Measurements from ENCODE around the gene NFKB1.

Gene NFKB1

DNA sequence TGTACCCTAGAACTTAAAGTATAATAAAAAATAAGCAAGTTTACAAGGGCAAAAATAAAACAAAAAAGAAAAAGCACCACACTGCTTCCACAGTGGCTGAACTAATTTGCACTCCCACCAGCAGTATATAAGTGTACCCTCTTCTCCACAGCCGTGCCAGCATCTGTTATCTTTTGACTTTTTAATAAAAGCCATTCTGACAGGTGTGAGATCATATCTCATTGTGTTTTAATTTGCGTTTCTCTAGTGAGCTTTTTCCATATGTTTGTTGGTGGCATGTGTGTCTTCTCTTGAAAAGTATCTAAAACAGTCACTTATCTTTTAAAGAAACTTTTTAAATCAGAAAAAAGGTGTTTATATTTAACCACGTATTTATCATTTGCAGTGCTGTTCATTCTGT is 71.3 kb downstream of the NFKB1 start:
- H3K9me3 ChIP-seq (ENCODE audit: control insufficient read depth, low read depth, low read length), result no peaks in the 10 kb centered on the region
- H3K4me3 ChIP-seq (ENCODE audit: low read length), result no peak overlapping the region
- H3K9ac ChIP-seq (ENCODE audit: low read length), result no peak overlapping the region
- no peaks in the 10 kb centered on the region for H3K36me3 ChIP-seq (ENCODE audit: control insufficient read depth, low read depth, low read length)
- H3K4me1 ChIP-seq (ENCODE audit: control insufficient read depth, low read depth, low read length), result peaks cover 5% of the 10 kb centered on the region
- no peak overlapping the region for H3K27ac ChIP-seq (ENCODE audit: low read length)
- H3K27me3 ChIP-seq (ENCODE audit: control insufficient read depth, insufficient read depth, low read length), result no peaks in the 10 kb centered on the region

DNA sequence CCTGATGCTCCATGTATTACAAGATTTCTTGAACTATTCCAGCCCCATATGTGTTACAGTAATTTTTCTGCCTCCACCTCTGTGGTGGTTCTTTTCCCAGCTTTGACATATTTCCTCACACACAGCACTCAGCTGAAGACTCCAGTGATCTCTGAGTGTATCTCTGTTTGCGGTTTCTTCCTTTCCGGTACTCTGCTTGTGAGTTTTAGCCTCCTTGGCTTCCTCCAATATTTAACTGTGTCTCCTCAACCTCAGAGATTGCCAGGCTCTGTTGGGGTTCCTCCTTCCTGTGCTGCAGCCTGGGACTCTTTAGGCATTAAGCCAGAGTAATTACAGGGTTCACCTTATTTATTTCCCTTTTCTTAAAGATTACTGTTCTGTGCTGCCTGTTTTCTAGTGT is 73.2 kb downstream of the NFKB1 start:
- Histone ChIP-seq H3K9me3 (ENCODE audit: control insufficient read depth, low read depth, low read length) (no peaks in the 10 kb centered on the region), H3K9ac (ENCODE audit: low read length) (no peak overlapping the region), H3K4me1 (ENCODE audit: control insufficient read depth, low read depth, low read length) (peaks cover 11% of the 10 kb centered on the region), H3K27me3 (ENCODE audit: control insufficient read depth, insufficient read depth, low read length) (no peaks in the 10 kb centered on the region), H3K4me3 (ENCODE audit: low read length) (no peak overlapping the region), H3K27ac (ENCODE audit: low read length) (no peak overlapping the region), H3K36me3 (ENCODE audit: control insufficient read depth, low read depth, low read length) (no peaks in the 10 kb centered on the region)

DNA sequence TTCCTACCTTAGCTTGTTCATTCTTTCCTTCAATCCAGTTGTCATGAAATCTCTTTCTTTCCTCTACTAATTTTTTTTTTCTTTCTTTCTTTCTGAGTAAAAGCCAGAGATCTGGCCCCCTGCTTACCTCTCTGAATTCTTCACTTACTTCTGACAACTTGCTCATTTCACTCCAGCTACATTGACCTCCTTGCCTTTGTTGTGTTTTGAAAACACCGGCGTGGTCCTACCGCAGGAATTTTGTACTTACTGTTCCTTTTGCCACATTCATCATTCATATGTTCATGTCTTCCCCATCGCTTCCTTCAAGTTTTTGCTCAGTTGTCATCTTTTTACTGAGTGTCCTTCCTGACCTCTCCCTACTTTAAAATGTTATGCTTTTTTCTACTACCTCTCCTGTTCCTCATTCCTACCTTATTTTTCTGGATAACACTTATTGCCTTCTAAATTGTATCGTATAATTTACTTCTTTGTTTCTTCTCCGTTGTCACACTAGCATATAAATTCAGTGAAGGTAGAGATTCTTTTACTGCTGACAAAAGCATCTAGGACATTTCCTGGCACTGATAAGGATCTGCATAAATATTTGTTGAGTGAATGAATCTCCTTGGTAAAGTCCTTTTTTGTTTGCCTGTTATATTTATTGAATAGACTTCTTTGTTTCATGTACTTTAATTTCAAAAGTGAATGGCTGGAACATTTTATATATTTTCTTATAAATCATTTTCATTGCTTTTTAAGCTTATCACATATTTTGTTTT is 74.4 kb downstream of the NFKB1 start:
- Histone ChIP-seq H3K27me3 (ENCODE audit: control insufficient read depth, insufficient read depth, low read length) (no peaks in the 10 kb centered on the region), H3K27ac (ENCODE audit: low read length) (no peak overlapping the region), H3K9me3 (ENCODE audit: control insufficient read depth, low read depth, low read length) (no peaks in the 10 kb centered on the region), H3K4me1 (ENCODE audit: control insufficient read depth, low read depth, low read length) (peaks cover 11% of the 10 kb centered on the region), H3K36me3 (ENCODE audit: control insufficient read depth, low read depth, low read length) (no peaks in the 10 kb centered on the region), H3K4me3 (ENCODE audit: low read length) (no peak overlapping the region), H3K9ac (ENCODE audit: low read length) (no peak overlapping the region)

- no peaks in the 10 kb centered on the region for H3K27me3 ChIP-seq (ENCODE audit: control insufficient read depth, insufficient read depth, low read length)
- no peaks in the 10 kb centered on the region for H3K36me3 ChIP-seq (ENCODE audit: control insufficient read depth, low read depth, low read length)
- no peak overlapping the region for H3K4me3 ChIP-seq (ENCODE audit: low read length)
- H3K9ac ChIP-seq (ENCODE audit: low read length), result no peak overlapping the region
- no peaks in the 10 kb centered on the region for H3K9me3 ChIP-seq (ENCODE audit: control insufficient read depth, low read depth, low read length)
- no peak overlapping the region for H3K27ac ChIP-seq (ENCODE audit: low read length)
- H3K4me1 ChIP-seq (ENCODE audit: control insufficient read depth, low read depth, low read length), result peaks cover 11% of the 10 kb centered on the region
Measured at GRCh38 chr4:102578270-102578669, 77.1 kb downstream of the NFKB1 start.

DNA sequence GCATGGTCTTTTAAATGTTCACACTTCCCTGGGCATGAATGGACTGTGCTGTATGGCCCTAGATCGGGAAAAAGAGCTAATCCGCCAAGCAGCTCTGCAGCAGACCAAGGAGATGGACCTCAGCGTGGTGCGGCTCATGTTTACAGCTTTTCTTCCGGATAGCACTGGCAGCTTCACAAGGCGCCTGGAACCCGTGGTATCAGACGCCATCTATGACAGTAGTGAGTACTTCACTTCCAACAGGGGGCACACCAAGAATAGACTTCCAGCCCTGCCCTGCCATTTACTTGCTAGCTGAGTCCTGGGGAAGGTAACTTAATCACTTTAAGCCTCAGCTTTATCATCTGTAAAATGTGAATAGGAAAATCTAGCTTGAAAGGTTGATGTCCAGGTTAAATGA is 77.7 kb downstream of the NFKB1 start:
- H3K36me3 ChIP-seq (ENCODE audit: control insufficient read depth, low read depth, low read length), result no peaks in the 10 kb centered on the region

DNA sequence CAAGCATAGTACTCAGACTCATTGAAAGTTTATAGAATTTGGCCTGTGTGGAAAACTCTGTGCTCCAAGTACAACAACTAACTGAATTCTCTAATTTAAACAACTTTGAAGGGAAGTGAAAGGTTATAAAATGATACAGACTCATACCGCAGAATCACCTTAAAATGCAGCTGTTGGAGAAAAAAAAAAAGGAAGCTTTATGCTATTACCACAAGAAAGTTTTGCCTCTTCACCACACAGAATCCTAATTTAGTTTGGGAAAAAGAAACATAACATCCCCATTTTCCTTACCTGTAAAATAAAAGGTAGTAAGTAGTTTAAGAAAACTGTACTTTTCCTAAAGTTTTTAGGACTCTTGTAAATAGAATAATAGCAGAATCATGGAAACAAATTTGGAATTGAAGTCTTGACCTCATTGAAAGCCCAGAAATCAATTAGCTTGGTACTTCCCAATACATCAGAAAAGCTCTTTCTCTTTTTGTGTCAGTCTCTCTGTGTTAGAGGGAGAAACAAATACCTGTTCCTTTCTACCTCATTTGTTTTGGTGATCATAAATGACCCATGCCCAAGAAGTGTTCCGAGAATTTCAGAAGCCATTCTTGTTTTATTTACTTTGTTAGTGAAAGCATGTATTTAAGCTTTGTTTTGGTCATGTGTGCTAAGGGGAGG is 78.8 kb downstream of the NFKB1 start:
- H3K27me3 ChIP-seq (ENCODE audit: control insufficient read depth, insufficient read depth, low read length), result no peaks in the 10 kb centered on the region
- no peak overlapping the region for H3K4me3 ChIP-seq (ENCODE audit: low read length)
- no peak overlapping the region for H3K9ac ChIP-seq (ENCODE audit: low read length)
- no peaks in the 10 kb centered on the region for H3K36me3 ChIP-seq (ENCODE audit: control insufficient read depth, low read depth, low read length)
- peaks cover 11% of the 10 kb centered on the region for H3K4me1 ChIP-seq (ENCODE audit: control insufficient read depth, low read depth, low read length)
- H3K27ac ChIP-seq (ENCODE audit: low read length), result no peak overlapping the region
- no peaks in the 10 kb centered on the region for H3K9me3 ChIP-seq (ENCODE audit: control insufficient read depth, low read depth, low read length)

More for the DNA sequence above, 77.7 kb downstream of the NFKB1 start:
- no peaks in the 10 kb centered on the region for H3K27me3 ChIP-seq (ENCODE audit: control insufficient read depth, insufficient read depth, low read length)
- no peak overlapping the region for H3K4me3 ChIP-seq (ENCODE audit: low read length)
- no peak overlapping the region for H3K9ac ChIP-seq (ENCODE audit: low read length)
- no peaks in the 10 kb centered on the region for H3K9me3 ChIP-seq (ENCODE audit: control insufficient read depth, low read depth, low read length)
- peaks cover 11% of the 10 kb centered on the region for H3K4me1 ChIP-seq (ENCODE audit: control insufficient read depth, low read depth, low read length)
- no peak overlapping the region for H3K27ac ChIP-seq (ENCODE audit: low read length)

GRCh38 chr4:102580463-102580842 is 79.3 kb downstream of the NFKB1 start:
- Histone ChIP-seq H3K36me3 (ENCODE audit: control insufficient read depth, low read depth, low read length) (no peaks in the 10 kb centered on the region), H3K4me1 (ENCODE audit: control insufficient read depth, low read depth, low read length) (peaks cover 9% of the 10 kb centered on the region)

DNA sequence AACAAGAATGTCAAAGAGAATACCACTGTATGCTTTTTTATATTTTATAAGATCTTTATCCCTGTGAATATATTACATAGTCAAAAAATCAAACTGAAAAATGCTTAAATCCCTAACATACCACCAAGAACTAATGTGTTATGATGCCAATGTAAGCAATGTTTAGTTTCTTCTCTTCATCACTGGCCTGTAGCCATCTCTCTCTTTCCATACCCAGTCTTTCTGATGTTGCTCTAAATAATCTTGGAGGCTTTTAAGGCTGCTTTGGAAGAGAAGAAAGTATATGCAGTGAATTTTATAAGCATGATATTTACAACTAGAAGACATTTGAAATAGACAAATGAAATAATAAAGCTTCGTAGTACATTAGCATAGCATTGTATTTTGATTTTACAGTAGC is 82.9 kb downstream of the NFKB1 start:
- no peak overlapping the region for H3K27ac ChIP-seq (ENCODE audit: low read length)
- H3K4me3 ChIP-seq (ENCODE audit: low read length), result no peak overlapping the region
- no peak overlapping the region for H3K9ac ChIP-seq (ENCODE audit: low read length)
- no peaks in the 10 kb centered on the region for H3K36me3 ChIP-seq (ENCODE audit: control insufficient read depth, low read depth, low read length)
- H3K4me1 ChIP-seq (ENCODE audit: control insufficient read depth, low read depth, low read length), result no peaks in the 10 kb centered on the region
- no peaks in the 10 kb centered on the region for H3K9me3 ChIP-seq (ENCODE audit: control insufficient read depth, low read depth, low read length)
- no peaks in the 10 kb centered on the region for H3K27me3 ChIP-seq (ENCODE audit: control insufficient read depth, insufficient read depth, low read length)

More at GRCh38 chr4:102580463-102580842, 79.3 kb downstream of the NFKB1 start:
- Histone ChIP-seq H3K4me3 (ENCODE audit: low read length) (no peak overlapping the region), H3K27ac (ENCODE audit: low read length) (no peak overlapping the region), H3K9ac (ENCODE audit: low read length) (no peak overlapping the region), H3K9me3 (ENCODE audit: control insufficient read depth, low read depth, low read length) (no peaks in the 10 kb centered on the region), H3K27me3 (ENCODE audit: control insufficient read depth, insufficient read depth, low read length) (no peaks in the 10 kb centered on the region)

DNA sequence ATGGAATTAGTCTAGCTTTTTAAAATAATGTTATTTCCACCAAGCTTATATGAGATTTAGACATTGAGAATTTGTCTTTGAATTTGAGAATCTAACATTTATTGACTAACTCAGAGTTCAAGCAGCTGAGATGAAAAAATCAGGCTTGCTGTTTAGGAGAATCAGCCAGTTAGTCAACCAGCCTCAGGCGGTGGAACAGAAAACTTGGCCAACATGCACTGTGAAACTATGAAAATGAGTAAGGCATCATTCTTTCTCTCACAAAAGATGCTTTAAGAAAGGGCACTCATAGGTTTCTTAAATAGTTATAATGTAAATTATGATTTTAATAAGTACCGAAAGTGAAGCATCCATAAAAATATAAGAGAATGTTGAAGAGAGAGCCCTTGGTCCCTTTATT is 84.2 kb downstream of the NFKB1 start:
- no peak overlapping the region for H3K4me3 ChIP-seq (ENCODE audit: low read length)
- H3K9ac ChIP-seq (ENCODE audit: low read length), result no peak overlapping the region
- H3K27ac ChIP-seq (ENCODE audit: low read length), result no peak overlapping the region
- H3K9me3 ChIP-seq (ENCODE audit: control insufficient read depth, low read depth, low read length), result no peaks in the 10 kb centered on the region
- H3K27me3 ChIP-seq (ENCODE audit: control insufficient read depth, insufficient read depth, low read length), result no peaks in the 10 kb centered on the region
- no peaks in the 10 kb centered on the region for H3K4me1 ChIP-seq (ENCODE audit: control insufficient read depth, low read depth, low read length)
- no peaks in the 10 kb centered on the region for H3K36me3 ChIP-seq (ENCODE audit: control insufficient read depth, low read depth, low read length)

- Histone ChIP-seq H3K4me3 (ENCODE audit: low read length) (no peak overlapping the region), H3K36me3 (ENCODE audit: control insufficient read depth, low read depth, low read length) (no peaks in the 10 kb centered on the region), H3K9me3 (ENCODE audit: control insufficient read depth, low read depth, low read length) (no peaks in the 10 kb centered on the region), H3K4me1 (ENCODE audit: control insufficient read depth, low read depth, low read length) (no peaks in the 10 kb centered on the region), H3K27ac (ENCODE audit: low read length) (no peak overlapping the region), H3K27me3 (ENCODE audit: control insufficient read depth, insufficient read depth, low read length) (no peaks in the 10 kb centered on the region), H3K9ac (ENCODE audit: low read length) (no peak overlapping the region)
Measured at GRCh38 chr4:102586002-102586643, 85.0 kb downstream of the NFKB1 start.

DNA sequence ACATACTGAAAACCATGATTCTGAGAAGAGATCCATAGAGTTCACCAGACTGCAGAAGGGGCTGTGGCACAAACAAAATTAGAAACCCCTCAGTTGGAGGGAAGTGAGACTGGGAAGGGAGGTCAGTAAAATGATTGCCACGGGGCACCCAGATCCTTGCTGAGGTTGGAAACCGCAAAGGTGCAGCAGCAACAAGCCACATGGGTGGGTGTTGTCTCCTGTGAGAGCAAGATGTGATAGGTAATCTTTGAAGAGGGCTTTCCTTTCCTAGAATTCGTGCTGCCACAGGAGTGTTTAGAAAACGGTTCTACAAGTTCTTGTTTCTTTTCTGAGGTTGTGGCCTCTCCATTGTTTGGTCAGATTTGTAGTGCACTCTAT is 85.5 kb downstream of the NFKB1 start:
- H3K27ac ChIP-seq (ENCODE audit: low read length), result no peak overlapping the region
- H3K36me3 ChIP-seq (ENCODE audit: control insufficient read depth, low read depth, low read length), result no peaks in the 10 kb centered on the region
- H3K9ac ChIP-seq (ENCODE audit: low read length), result no peak overlapping the region

More for the DNA sequence above, 85.5 kb downstream of the NFKB1 start:
- no peaks in the 10 kb centered on the region for H3K4me1 ChIP-seq (ENCODE audit: control insufficient read depth, low read depth, low read length)
- no peak overlapping the region for H3K4me3 ChIP-seq (ENCODE audit: low read length)
- H3K9me3 ChIP-seq (ENCODE audit: control insufficient read depth, low read depth, low read length), result no peaks in the 10 kb centered on the region
- H3K27me3 ChIP-seq (ENCODE audit: control insufficient read depth, insufficient read depth, low read length), result no peaks in the 10 kb centered on the region

All from iPS-18a (cell line).